Astrocyte (in vitro differentiated cells and primary cell): ENCODE data around the gene ALK. TPM values are rescaled to one million over a fixed set of nuclear protein-coding genes. Genes with fewer than 3 reads are reported as not detected.

Experiments used
- DNase-seq: peaks from one replicate; pipeline ENCODE4 v3.0.0-alpha.2; 2010; ENCODE audit warnings: low read depth
- FAIRE-seq: peaks from 2 replicates; lab custom pipeline; 2011; peaks lifted over from hg19 to GRCh38; lab: Jason Lieb, UNC
- H2AFZ ChIP-seq: 2 replicates; pipeline ENCODE4 v1.6.0; 2012; ENCODE audit warnings: low read depth, low read length, inconsistent platforms
- H3K27ac ChIP-seq: 2 replicates; pipeline ENCODE4 v1.5.1; 2011; ENCODE audit warnings: low read depth, low read length, inconsistent platforms
- H3K27me3 ChIP-seq: 2 replicates; pipeline ENCODE4 v1.6.0; 2011; ENCODE audit warnings: low read length, inconsistent platforms; ENCODE audit not compliant: insufficient read depth
- H3K36me3 ChIP-seq: 2 replicates; pipeline ENCODE4 v1.5.1; 2011; ENCODE audit warnings: low read length, inconsistent platforms; ENCODE audit not compliant: insufficient read depth
- H3K4me1 ChIP-seq: 2 replicates; pipeline ENCODE4 v1.5.1; 2011; ENCODE audit warnings: low read length, inconsistent platforms; ENCODE audit not compliant: insufficient read depth
- H3K4me2 ChIP-seq: 2 replicates; pipeline ENCODE4 v1.6.0; 2012; ENCODE audit warnings: low read length, inconsistent platforms
- H3K4me3 ChIP-seq: 2 replicates; pipeline ENCODE4 v1.5.1; 2011; ENCODE audit warnings: low read depth, mild to moderate bottlenecking, low read length, inconsistent platforms; ENCODE audit not compliant: insufficient read depth
- H3K79me2 ChIP-seq: 2 replicates; pipeline ENCODE4 v1.6.0; 2012; ENCODE audit warnings: mild to moderate bottlenecking, low read length, inconsistent platforms; ENCODE audit not compliant: insufficient read depth
- H3K9ac ChIP-seq: 2 replicates; pipeline ENCODE4 v1.6.0; 2012; ENCODE audit warnings: mild to moderate bottlenecking, low read length, inconsistent platforms
- H3K9me3 ChIP-seq: 2 replicates; pipeline ENCODE4 v1.5.1; 2012; ENCODE audit warnings: low read depth, mild to moderate bottlenecking, low read length, inconsistent platforms; ENCODE audit not compliant: insufficient read depth
- H4K20me1 ChIP-seq: 2 replicates; pipeline ENCODE4 v1.6.0; 2012; ENCODE audit warnings: low read length, inconsistent platforms; ENCODE audit not compliant: insufficient read depth
- H3K27ac Mint-ChIP-seq: one replicate; pipeline ENCODE4 v1.8.0; 2021; ENCODE audit warnings: mild to moderate bottlenecking, mixed read lengths; ENCODE audit not compliant: unreplicated experiment
- H3K27me3 Mint-ChIP-seq: one replicate; pipeline ENCODE4 v1.8.0; 2021; ENCODE audit warnings: low read depth, mixed read lengths; ENCODE audit not compliant: unreplicated experiment
- H3K36me3 Mint-ChIP-seq: one replicate; pipeline ENCODE4 v1.8.0; 2021; ENCODE audit warnings: low read depth, mixed read lengths; ENCODE audit not compliant: unreplicated experiment
- H3K4me1 Mint-ChIP-seq: one replicate; pipeline ENCODE4 v1.8.0; 2021; ENCODE audit warnings: low read depth, mixed read lengths; ENCODE audit not compliant: unreplicated experiment
- H3K4me3 Mint-ChIP-seq: one replicate; pipeline ENCODE4 v1.8.0; 2021; ENCODE audit warnings: mild to moderate bottlenecking, moderate library complexity, mixed read lengths; ENCODE audit not compliant: unreplicated experiment
- H3K9me3 Mint-ChIP-seq: one replicate; pipeline ENCODE4 v1.8.0; 2021; ENCODE audit warnings: mild to moderate bottlenecking, mixed read lengths; ENCODE audit not compliant: unreplicated experiment
- EZH2 ChIP-seq: IDR thresholded peaks from 2 replicates; pipeline ENCODE4 v1.6.1; 2012; ENCODE audit warnings: mild to moderate bottlenecking, low read length, inconsistent platforms; ENCODE audit not compliant: insufficient read depth
- total RNA-seq: library from RNA; stranded (reverse); gene quantifications from 2 replicates; pipeline ENCODE4 v1.2.1, GENCODE V29; 2021
- TF ChIP-seq, protein P1 (sequence below): IDR thresholded peaks from 2 replicates; pipeline ENCODE4 v1.5.1; 2011; ENCODE audit warnings: low read depth, mild to moderate bottlenecking, inconsistent platforms, low read length, moderate library complexity; ENCODE audit not compliant: insufficient read depth

The ALK gene
- total RNA-seq, 1 donor from 2014 or later = 0.16 TPM

DNA sequence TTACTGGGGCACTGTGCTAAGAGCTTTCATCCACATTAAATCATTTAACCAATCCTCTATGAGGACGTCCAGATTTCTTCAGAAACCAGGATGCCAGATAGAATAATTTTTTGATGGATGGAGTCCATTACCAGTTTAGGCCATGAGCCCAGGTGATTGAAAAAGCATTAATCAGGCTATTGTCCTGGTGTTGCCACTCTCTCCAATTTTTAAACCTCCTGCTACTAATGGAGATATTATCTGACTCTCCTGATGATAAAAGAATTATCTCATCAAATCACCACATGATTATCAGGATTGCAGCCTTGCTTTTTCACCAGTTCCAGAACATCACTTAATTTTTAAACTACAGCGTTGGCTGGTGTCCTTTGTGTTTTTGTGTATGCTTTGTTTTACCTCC, 404.0 kb downstream of the ALK start:
- no peak for FAIRE-seq
- peaks cover 3% of the 10 kb centered on the region for H3K9me3 Mint-ChIP-seq

DNA sequence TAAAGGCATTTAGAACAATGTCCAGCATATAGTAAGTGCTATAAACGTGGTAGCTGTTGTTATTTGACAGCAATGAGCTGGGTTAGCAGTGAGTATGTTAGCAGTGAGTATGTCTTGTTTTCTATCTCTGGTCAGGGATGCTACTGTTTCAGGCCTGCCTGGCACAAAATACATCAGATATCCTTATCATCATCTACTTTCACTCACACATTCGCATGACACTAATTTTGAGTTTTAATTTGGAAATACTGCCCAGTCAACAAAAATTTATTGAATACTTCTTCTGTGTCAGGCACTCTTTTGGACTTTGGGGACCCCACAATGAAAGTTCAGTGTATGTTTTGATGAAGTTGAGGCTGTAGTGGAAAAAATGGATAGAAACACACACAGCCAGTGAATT, 404.6 kb downstream of the ALK start:
- H3K27me3 Mint-ChIP-seq = no peaks in the 10 kb centered on the region
- no peak overlapping the region for H3K4me3 Mint-ChIP-seq
- peaks cover 3% of the 10 kb centered on the region for H3K9me3 Mint-ChIP-seq
- H3K27ac Mint-ChIP-seq = no peak overlapping the region
- Histone ChIP-seq H3K9ac (no peak overlapping the region), H3K4me1 (peaks cover 16% of the 10 kb centered on the region), H3K36me3 (no peaks in the 10 kb centered on the region), H3K9me3 (peaks cover 2% of the 10 kb centered on the region), H3K4me3 (no peak overlapping the region), H4K20me1 (no peaks in the 10 kb centered on the region), H2AFZ (no peak overlapping the region), H3K79me2 (no peaks in the 10 kb centered on the region), H3K27ac (no peak overlapping the region), H3K27me3 (no peaks in the 10 kb centered on the region), H3K4me2 (no peak overlapping the region)
- TF ChIP-seq, protein P1, sequence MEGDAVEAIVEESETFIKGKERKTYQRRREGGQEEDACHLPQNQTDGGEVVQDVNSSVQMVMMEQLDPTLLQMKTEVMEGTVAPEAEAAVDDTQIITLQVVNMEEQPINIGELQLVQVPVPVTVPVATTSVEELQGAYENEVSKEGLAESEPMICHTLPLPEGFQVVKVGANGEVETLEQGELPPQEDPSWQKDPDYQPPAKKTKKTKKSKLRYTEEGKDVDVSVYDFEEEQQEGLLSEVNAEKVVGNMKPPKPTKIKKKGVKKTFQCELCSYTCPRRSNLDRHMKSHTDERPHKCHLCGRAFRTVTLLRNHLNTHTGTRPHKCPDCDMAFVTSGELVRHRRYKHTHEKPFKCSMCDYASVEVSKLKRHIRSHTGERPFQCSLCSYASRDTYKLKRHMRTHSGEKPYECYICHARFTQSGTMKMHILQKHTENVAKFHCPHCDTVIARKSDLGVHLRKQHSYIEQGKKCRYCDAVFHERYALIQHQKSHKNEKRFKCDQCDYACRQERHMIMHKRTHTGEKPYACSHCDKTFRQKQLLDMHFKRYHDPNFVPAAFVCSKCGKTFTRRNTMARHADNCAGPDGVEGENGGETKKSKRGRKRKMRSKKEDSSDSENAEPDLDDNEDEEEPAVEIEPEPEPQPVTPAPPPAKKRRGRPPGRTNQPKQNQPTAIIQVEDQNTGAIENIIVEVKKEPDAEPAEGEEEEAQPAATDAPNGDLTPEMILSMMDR = no peak
- TF ChIP-seq EZH2 = no peak
- no peak for FAIRE-seq
- no peaks in the 10 kb centered on the region for H3K36me3 Mint-ChIP-seq
- peaks cover 16% of the 10 kb centered on the region for H3K4me1 Mint-ChIP-seq
- DNase-seq = no peak

More for the DNA sequence above, 404.0 kb downstream of the ALK start:
- H3K27me3 ChIP-seq = no peaks in the 10 kb centered on the region
- H3K27ac ChIP-seq = no peak overlapping the region
- peaks cover 16% of the 10 kb centered on the region for H3K4me1 ChIP-seq
- peaks cover 2% of the 10 kb centered on the region for H3K27me3 Mint-ChIP-seq
- H3K4me2 ChIP-seq = no peak overlapping the region
- no peak overlapping the region for H3K9ac ChIP-seq
- no peaks in the 10 kb centered on the region for H3K79me2 ChIP-seq
- peaks cover 2% of the 10 kb centered on the region for H3K9me3 ChIP-seq
- no peak overlapping the region for H3K27ac Mint-ChIP-seq
- DNase-seq = no peak
- peaks cover 16% of the 10 kb centered on the region for H3K4me1 Mint-ChIP-seq
- TF ChIP-seq EZH2 = no peak
- TF ChIP-seq, protein P1 = no peak
- H4K20me1 ChIP-seq = no peaks in the 10 kb centered on the region
- H3K36me3 Mint-ChIP-seq = no peaks in the 10 kb centered on the region
- no peak overlapping the region for H3K4me3 ChIP-seq
- H2AFZ ChIP-seq = no peak overlapping the region
- H3K4me3 Mint-ChIP-seq = no peak overlapping the region
- no peaks in the 10 kb centered on the region for H3K36me3 ChIP-seq

DNA sequence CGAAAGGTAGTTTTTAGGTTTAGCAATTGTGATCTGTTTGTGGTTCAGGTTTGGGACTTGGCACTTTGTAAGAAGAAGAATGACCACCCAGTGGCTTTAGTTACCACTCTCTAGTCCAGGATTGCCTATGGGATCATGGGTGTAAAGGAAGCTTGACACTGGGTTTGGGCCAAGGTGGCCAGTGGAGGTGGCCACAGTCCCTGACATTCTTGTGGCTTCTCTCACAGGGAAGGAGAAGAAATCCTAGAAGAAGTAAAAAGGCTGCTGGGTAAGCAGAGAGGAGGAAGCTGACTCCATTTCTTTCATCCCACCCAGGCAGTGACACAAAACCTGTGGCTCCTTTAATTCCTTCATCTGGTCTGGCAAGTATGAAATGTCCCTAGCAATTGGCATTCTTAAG, 411.5 kb downstream of the ALK start:
- Histone ChIP-seq H3K9me3 (peaks cover 2% of the 10 kb centered on the region), H4K20me1 (no peaks in the 10 kb centered on the region), H3K4me2 (peak overlapping the region; percentile 25), H3K4me3 (no peak overlapping the region), H3K27ac (no peak overlapping the region), H2AFZ (no peak overlapping the region), H3K27me3 (no peaks in the 10 kb centered on the region), H3K79me2 (no peaks in the 10 kb centered on the region), H3K9ac (no peak overlapping the region), H3K4me1 (peaks cover 4% of the 10 kb centered on the region), H3K36me3 (no peaks in the 10 kb centered on the region)
- H3K36me3 Mint-ChIP-seq = no peaks in the 10 kb centered on the region
- H3K27ac Mint-ChIP-seq = no peak overlapping the region
- H3K27me3 Mint-ChIP-seq = no peaks in the 10 kb centered on the region
- TF ChIP-seq, protein P1 = no peak
- TF ChIP-seq EZH2 = no peak
- H3K4me3 Mint-ChIP-seq = no peak overlapping the region
- FAIRE-seq (no peak), DNase-seq (no peak)
- peaks cover 3% of the 10 kb centered on the region for H3K9me3 Mint-ChIP-seq
- H3K4me1 Mint-ChIP-seq = peaks cover 5% of the 10 kb centered on the region
